RWPE2 (cell line): Measurements from ENCODE around the gene ASH1L.
"Not testable (repeated sequence)": the region's sequence is repeated elsewhere in the genome, so short reads cannot be mapped to it uniquely, and the experiment has no call there.

Experiments
- ATAC-seq: fragments of 200-7000 bp; cut with Tn5 transposase; 3 replicates; pipeline ENCODE4 v1.9.1; 2021; ENCODE audit warnings: low read depth
- DNase-seq: peaks from one replicate; pipeline ENCODE4 v3.0.0-alpha.2; 2020; ENCODE audit warnings: low spot score
- H3K27ac ChIP-seq: fragments of 450-650 bp; 2 replicates; pipeline ENCODE4 v1.5.1; 2017; ENCODE audit warnings: mild to moderate bottlenecking; ENCODE audit not compliant: poor library complexity, severe bottlenecking
- H3K27me3 ChIP-seq: fragments of 250-450 bp; sonication (Bioruptor Pico); 2 replicates; pipeline ENCODE4 v1.5.1; 2021; ENCODE audit warnings: mild to moderate bottlenecking, moderate library complexity; ENCODE audit not compliant: insufficient read depth, poor library complexity, severe bottlenecking
- H3K36me3 ChIP-seq: fragments of 250-450 bp; sonication (Bioruptor Pico); 2 replicates; pipeline ENCODE4 v1.5.1; 2020; ENCODE audit warnings: low read depth, mild to moderate bottlenecking, moderate library complexity
- H3K4me1 ChIP-seq: fragments of 250-450 bp; sonication (Bioruptor Pico); 2 replicates; pipeline ENCODE4 v1.5.1; 2021; ENCODE audit warnings: mild to moderate bottlenecking, moderate library complexity; ENCODE audit not compliant: insufficient read depth, poor library complexity, severe bottlenecking
- H3K4me3 ChIP-seq: fragments of 250-450 bp; sonication (Bioruptor Pico); 2 replicates; pipeline ENCODE4 v1.5.1; 2021; ENCODE audit warnings: mild to moderate bottlenecking, moderate library complexity; ENCODE audit not compliant: severe bottlenecking
- H3K9me3 ChIP-seq: fragments of 250-450 bp; sonication (Bioruptor Pico); 2 replicates; pipeline ENCODE4 v1.5.1; 2021; ENCODE audit warnings: mild to moderate bottlenecking, moderate library complexity; ENCODE audit not compliant: severe bottlenecking
- CTCF ChIP-seq: fragments of 450-650 bp; IDR thresholded peaks from one replicate; pipeline ENCODE4 v1.5.1; 2017; ENCODE audit warnings: mild to moderate bottlenecking, moderate library complexity; ENCODE audit not compliant: poor library complexity, severe bottlenecking

The ASH1L gene

GRCh38 chr1:155294520-155295182, 268.0 kb downstream of the ASH1L start:
- H3K4me3 ChIP-seq = no peak overlapping the region

GRCh38 chr1:155293086-155293749, 269.4 kb downstream of the ASH1L start:
- Histone ChIP-seq H3K9me3 (no peaks in the 10 kb centered on the region), H3K4me1 (no peaks in the 10 kb centered on the region), H3K36me3 (no peaks in the 10 kb centered on the region), H3K27me3 (peaks cover 7% of the 10 kb centered on the region), H3K4me3 (no peak overlapping the region), H3K27ac (no peak overlapping the region)
- TF ChIP-seq CTCF = no peak
- DNase-seq (no peak), ATAC-seq (no peak)

More at GRCh38 chr1:155294520-155295182, 268.0 kb downstream of the ASH1L start:
- no peak overlapping the region for H3K27ac ChIP-seq
- peaks cover 7% of the 10 kb centered on the region for H3K27me3 ChIP-seq
- no peaks in the 10 kb centered on the region for H3K4me1 ChIP-seq
- H3K9me3 ChIP-seq = no peaks in the 10 kb centered on the region
- ATAC-seq (no peak), DNase-seq (no peak)
- H3K36me3 ChIP-seq = no peaks in the 10 kb centered on the region
- TF ChIP-seq CTCF = no peak

- not testable (repeated sequence) for H3K27me3 ChIP-seq, ATAC-seq
These were observed 271.6 kb downstream of the ASH1L start for GRCh38 chr1:155291006-155291405.

GRCh38 chr1:155287987-155288543, 274.5 kb downstream of the ASH1L start:
- no peaks in the 10 kb centered on the region for H3K27me3 ChIP-seq
- no peaks in the 10 kb centered on the region for H3K36me3 ChIP-seq
- H3K4me1 ChIP-seq = no peaks in the 10 kb centered on the region
- no peak overlapping the region for H3K27ac ChIP-seq
- H3K4me3 ChIP-seq = no peak overlapping the region
- ATAC-seq (no peak), DNase-seq (no peak)
- no peaks in the 10 kb centered on the region for H3K9me3 ChIP-seq
- TF ChIP-seq CTCF = no peak

More at GRCh38 chr1:155291006-155291405, 271.6 kb downstream of the ASH1L start:
- not testable (repeated sequence) for H3K27ac ChIP-seq, H3K36me3 ChIP-seq, H3K4me1 ChIP-seq, DNase-seq, H3K9me3 ChIP-seq, H3K4me3 ChIP-seq

GRCh38 chr1:155286544-155286943, 276.1 kb downstream of the ASH1L start:
- no peak for TF ChIP-seq CTCF
- Histone ChIP-seq H3K27ac (no peak overlapping the region), H3K27me3 (no peaks in the 10 kb centered on the region), H3K4me3 (no peak overlapping the region), H3K9me3 (no peaks in the 10 kb centered on the region), H3K36me3 (no peaks in the 10 kb centered on the region), H3K4me1 (no peaks in the 10 kb centered on the region)
- no peak for DNase-seq
- ATAC-seq = no peak
